Measurements from ENCODE around the gene OR2T27. TPM values are rescaled to one million over a fixed set of nuclear protein-coding genes. Genes with fewer than 3 reads are reported as not detected.

Gene OR2T27
- total and polyA plus RNA-seq, 8 donors: not detected

DNA sequence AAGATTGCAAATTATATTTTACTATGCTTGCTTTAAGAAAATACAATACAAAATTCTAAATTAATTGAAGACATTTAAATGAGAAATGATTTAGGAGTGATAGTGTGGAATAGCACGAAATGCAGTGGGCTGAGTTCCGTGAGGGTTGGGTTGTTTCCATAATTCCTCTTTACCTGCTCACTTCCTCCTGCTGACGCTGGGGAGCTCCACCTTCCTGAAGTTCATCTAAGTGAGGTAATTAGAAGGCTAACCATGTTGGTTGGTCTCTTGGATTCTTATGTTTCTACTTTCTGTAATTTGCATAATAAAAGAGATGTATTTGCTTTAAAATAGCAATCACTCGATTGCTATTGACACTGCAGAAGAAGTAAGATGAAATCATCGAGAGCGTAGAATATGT lies 42.6 kb upstream of the OR2T27 start:
- intact Hi-C loops (cut with DNase I; ENCODE audit: low total_unique reads): no loop called here
- Histone ChIP-seq H3K27ac (no peak overlapping the region), H3K9me3 (no peaks in the 10 kb centered on the region), H3K27me3 (no peaks in the 10 kb centered on the region), H3K36me3 (no peaks in the 10 kb centered on the region), H3K4me1 (no peaks in the 10 kb centered on the region), H3K4me3 (no peak overlapping the region)
- no peak for TF ChIP-seq POLR2AphosphoS5 (IDR thresholded peaks at IDR 0.05)
- TF ChIP-seq, protein P1, sequence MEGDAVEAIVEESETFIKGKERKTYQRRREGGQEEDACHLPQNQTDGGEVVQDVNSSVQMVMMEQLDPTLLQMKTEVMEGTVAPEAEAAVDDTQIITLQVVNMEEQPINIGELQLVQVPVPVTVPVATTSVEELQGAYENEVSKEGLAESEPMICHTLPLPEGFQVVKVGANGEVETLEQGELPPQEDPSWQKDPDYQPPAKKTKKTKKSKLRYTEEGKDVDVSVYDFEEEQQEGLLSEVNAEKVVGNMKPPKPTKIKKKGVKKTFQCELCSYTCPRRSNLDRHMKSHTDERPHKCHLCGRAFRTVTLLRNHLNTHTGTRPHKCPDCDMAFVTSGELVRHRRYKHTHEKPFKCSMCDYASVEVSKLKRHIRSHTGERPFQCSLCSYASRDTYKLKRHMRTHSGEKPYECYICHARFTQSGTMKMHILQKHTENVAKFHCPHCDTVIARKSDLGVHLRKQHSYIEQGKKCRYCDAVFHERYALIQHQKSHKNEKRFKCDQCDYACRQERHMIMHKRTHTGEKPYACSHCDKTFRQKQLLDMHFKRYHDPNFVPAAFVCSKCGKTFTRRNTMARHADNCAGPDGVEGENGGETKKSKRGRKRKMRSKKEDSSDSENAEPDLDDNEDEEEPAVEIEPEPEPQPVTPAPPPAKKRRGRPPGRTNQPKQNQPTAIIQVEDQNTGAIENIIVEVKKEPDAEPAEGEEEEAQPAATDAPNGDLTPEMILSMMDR (IDR thresholded peaks at IDR 0.05): no peak
- no peak for TF ChIP-seq EP300 (IDR thresholded peaks at IDR 0.05)
- no peak for TF ChIP-seq POLR2A (IDR thresholded peaks at IDR 0.05)
- no peak for DNase-seq
- WGBS, 5 donors: 55 to 72% (median 59%) methylated on average over 6 of the region's 6 CpGs

DNA sequence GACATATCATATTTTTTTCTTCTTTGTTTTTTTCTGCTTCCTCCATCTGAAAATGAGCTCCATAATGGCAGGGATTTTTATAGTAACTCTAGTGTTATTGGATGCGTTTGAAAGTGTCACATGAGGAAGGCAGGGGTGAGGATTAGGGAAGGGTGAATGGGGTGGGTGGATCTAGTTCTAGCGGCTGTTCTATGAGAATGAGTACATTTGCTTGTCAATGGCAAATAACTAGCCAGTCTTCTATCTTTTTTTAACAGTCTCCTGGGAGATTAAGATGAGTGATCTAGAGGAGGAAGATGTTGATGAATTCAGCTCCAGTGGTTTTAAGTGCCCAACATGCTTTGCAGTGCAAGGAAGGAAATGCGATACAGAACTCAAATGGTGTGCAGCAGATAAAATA lies 41.4 kb upstream of the OR2T27 start:
- peaks cover 0 to 3% (median 0%) of the 10 kb centered on the region in 3 donors for H3K27me3 ChIP-seq
- no peaks in the 10 kb centered on the region for H3K36me3 ChIP-seq
- 84 to 93% (median 89%) methylated on average over 3 of the region's 3 CpGs for WGBS, 5 donors
- DNase-seq: no peak
- H3K9me3 ChIP-seq: peaks cover 0 to 1% (median under 1%) of the 10 kb centered on the region in 4 donors
- no peak overlapping the region for H3K27ac ChIP-seq
- no peaks in the 10 kb centered on the region for H3K4me1 ChIP-seq
- intact Hi-C loops (cut with DNase I; ENCODE audit: low total_unique reads): no loop called here
- no peak overlapping the region for H3K4me3 ChIP-seq
- TF ChIP-seq POLR2AphosphoS5 (IDR thresholded peaks at IDR 0.05) (no peak), POLR2A (IDR thresholded peaks at IDR 0.05) (no peak), EP300 (IDR thresholded peaks at IDR 0.05) (no peak)
- TF ChIP-seq, protein P1 (IDR thresholded peaks at IDR 0.05): no peak

DNA sequence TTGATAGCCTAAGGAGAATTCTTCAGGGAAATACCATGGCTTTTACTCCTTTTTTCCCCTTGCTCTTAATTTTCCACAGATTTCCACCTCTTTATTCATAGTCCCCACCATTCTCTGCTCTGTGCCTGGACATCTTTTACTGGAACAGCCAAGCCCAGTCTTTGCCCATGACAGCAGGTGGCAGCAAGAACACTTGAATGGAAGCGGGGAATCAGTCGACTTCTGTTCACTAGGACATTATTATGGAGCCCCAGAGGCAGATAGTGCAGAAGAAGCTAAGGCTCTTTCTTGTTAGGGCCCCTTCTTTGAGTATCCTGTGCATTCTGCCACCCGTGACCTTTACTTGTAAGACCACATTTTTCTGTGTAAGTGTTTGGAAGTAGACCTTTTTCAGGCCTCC lies 40.9 kb upstream of the OR2T27 start:
- intact Hi-C loops (cut with DNase I; ENCODE audit: low total_unique reads): no loop called here
- DNase-seq: peak; percentile 38 to 69
- WGBS, 5 donors: 61 to 68% (median 62%) methylated on average over 3 of the region's 3 CpGs

DNA sequence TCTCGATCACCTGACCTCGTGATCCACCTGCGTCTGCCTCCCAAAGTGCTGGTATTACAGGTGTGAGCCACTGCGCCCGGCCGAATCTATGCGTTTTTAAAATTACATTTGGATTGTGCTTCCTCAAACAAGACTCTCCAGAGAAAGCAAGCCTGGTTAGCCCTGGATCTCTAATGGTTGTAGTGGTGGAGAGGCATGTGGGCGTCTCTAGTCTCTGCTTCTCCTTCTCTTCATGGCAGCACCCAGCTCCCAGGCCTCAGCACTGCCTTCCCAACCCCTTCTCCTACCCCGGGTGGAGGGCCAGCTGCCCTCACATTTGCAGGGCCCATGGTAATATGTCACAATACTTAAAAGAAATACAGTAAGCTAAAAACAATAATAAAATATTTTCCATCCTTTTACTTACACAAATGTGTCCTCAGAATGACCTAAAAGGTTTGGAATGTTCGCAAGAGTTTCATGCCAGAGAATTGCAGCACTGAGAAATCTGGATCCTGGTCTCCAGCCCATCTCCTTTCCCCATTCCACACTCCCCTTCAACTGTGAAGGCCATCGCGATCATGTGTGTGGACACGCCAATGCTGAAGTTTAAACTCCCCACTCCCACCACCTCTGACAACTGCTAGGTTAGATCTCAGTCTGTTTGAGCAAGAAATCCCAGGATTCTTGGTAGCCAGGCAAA lies 40.3 kb upstream of the OR2T27 start:
- H3K27me3 ChIP-seq: peaks cover 0 to 4% (median 0%) of the 10 kb centered on the region in 3 donors
- DNase-seq: peak in 1 of 2 donors; percentile 5
- H3K4me1 ChIP-seq: no peaks in the 10 kb centered on the region
- no peak overlapping the region for H3K4me3 ChIP-seq
- H3K9me3 ChIP-seq: peaks cover 0 to 6% (median 2%) of the 10 kb centered on the region in 4 donors
- no peak overlapping the region for H3K27ac ChIP-seq
- H3K36me3 ChIP-seq: no peaks in the 10 kb centered on the region
- intact Hi-C loops (cut with DNase I; ENCODE audit: low total_unique reads): no loop called here
- TF ChIP-seq, protein P1 (IDR thresholded peaks at IDR 0.05): no peak
- no peak for TF ChIP-seq POLR2AphosphoS5 (IDR thresholded peaks at IDR 0.05)
- TF ChIP-seq EP300 (IDR thresholded peaks at IDR 0.05): no peak
- TF ChIP-seq POLR2A (IDR thresholded peaks at IDR 0.05): no peak
- WGBS, 5 donors: 82 to 92% (median 91%) methylated on average over 13 of the region's 13 CpGs

More for the DNA sequence above, 40.9 kb upstream of the OR2T27 start:
- H3K9me3 ChIP-seq: peaks cover 0 to 6% (median 2%) of the 10 kb centered on the region in 4 donors
- TF ChIP-seq EP300 (IDR thresholded peaks at IDR 0.05): no peak
- TF ChIP-seq, protein P1 (IDR thresholded peaks at IDR 0.05): peak in 1 of 7 experiments; percentile 12
- no peak overlapping the region for H3K4me3 ChIP-seq
- H3K4me1 ChIP-seq: no peaks in the 10 kb centered on the region
- H3K36me3 ChIP-seq: no peaks in the 10 kb centered on the region
- H3K27ac ChIP-seq: no peak overlapping the region
- H3K27me3 ChIP-seq: peaks cover 0 to 4% (median 0%) of the 10 kb centered on the region in 3 donors

All from stomach (tissue), 9 donors.